ENCODE measurements around the gene C12orf75. TPM values are rescaled to one million over a fixed set of nuclear protein-coding genes. Genes with fewer than 3 reads are reported as not detected.
A peak's percentile ranks its signal among the peaks of the same experiment; 100 is the strongest.

Gene C12orf75
- total RNA-seq, 1 experiment from 2014 or later = 46.0 TPM

DNA sequence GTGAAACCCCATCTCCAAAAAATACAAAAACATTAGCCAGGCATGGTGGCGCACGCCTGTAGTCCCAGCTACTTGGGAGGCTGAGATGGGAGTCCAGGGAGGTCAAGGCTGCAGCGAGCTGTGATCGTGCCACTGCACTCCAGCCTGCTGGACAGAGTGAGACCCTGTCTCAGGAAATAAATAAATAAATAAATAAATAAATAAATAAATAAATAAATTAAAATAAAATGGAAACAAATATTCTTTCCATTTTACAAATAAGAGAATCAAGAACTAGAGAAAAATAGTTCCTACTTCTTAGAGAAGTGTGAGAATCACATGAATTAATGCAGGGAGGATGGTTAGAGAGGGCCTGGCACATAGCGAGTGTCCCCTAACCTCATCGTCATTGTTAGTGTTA is 53.7 kb downstream of the C12orf75 start:
- no peak overlapping the region for H3K27ac ChIP-seq (ENCODE audit: low read depth, low read length, poor library complexity, severe bottlenecking)
- BruUV-seq (replicated peaks) = no TSS peak
- no peaks in the 10 kb centered on the region for H3K36me3 ChIP-seq (ENCODE audit: insufficient read depth, low read length, poor library complexity, severe bottlenecking)
- ChIA-PET POLR2A (ENCODE audit: low non-redundant PET) (no interaction called here), CTCF (no interaction called here)
- no peaks in the 10 kb centered on the region for H3K27me3 ChIP-seq (replicated peaks; ENCODE audit: insufficient read depth, low read depth, low read length, poor library complexity)
- peaks cover 4% of the 10 kb centered on the region for H3K4me1 ChIP-seq (ENCODE audit: insufficient read depth, low read length, poor library complexity, severe bottlenecking)
- intact Hi-C loops (cut with micrococcal nuclease; ENCODE audit: unreplicated experiment) = loop anchor here (5.0 to 10.0 kb wide), 2 partner anchors 147 to 1179 kb away; partner anchors contain the start of gene APPL2
- H3K9me3 ChIP-seq (ENCODE audit: low read depth, low read length, poor library complexity, severe bottlenecking) = no peaks in the 10 kb centered on the region
- no peak overlapping the region for H3K4me3 ChIP-seq (ENCODE audit: low read depth, low read length, poor library complexity, severe bottlenecking)
- TF ChIP-seq, protein P1, sequence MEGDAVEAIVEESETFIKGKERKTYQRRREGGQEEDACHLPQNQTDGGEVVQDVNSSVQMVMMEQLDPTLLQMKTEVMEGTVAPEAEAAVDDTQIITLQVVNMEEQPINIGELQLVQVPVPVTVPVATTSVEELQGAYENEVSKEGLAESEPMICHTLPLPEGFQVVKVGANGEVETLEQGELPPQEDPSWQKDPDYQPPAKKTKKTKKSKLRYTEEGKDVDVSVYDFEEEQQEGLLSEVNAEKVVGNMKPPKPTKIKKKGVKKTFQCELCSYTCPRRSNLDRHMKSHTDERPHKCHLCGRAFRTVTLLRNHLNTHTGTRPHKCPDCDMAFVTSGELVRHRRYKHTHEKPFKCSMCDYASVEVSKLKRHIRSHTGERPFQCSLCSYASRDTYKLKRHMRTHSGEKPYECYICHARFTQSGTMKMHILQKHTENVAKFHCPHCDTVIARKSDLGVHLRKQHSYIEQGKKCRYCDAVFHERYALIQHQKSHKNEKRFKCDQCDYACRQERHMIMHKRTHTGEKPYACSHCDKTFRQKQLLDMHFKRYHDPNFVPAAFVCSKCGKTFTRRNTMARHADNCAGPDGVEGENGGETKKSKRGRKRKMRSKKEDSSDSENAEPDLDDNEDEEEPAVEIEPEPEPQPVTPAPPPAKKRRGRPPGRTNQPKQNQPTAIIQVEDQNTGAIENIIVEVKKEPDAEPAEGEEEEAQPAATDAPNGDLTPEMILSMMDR (conservative IDR thresholded peaks at IDR 0.05; ENCODE audit: low read depth, low read length) = no peak
- no peak for TF ChIP-seq EZH2 (IDR thresholded peaks at IDR 0.05; ENCODE audit: borderline replicate concordance, low read depth, low read length, poor library complexity, severe bottlenecking)
- no peak for DNase-seq (ENCODE audit: low spot score)

DNA sequence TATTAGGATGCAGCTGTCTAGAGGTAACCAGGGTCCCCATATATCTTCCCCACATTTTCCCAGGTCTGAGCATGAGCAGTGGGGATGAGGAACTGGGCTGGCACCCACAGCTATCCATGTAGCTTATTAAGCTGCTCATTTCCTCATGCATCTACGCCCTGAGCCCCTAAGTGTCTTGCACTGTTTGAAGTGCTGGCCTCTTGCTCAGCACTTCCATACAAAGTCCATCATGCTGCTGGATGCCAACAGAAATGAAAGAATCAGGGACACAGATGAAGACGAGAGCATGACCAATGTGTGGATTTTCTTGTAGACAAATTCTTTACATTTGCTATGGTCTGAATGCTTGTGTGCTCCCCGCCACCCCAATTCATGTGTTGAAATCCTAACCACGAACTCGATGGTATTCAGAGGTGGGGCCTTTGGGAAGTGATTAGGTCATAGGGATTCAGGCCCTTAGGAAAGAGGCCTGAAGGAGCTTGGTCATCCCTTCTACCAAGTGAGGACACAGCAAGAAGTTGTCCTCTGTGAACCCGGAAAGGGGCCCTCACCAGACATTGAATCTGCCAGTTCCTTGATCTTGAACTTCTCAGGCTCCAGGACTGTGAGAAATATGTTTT is 54.5 kb downstream of the C12orf75 start:
- H3K27ac ChIP-seq (ENCODE audit: low read depth, low read length, poor library complexity, severe bottlenecking) = no peak overlapping the region
- no peak for DNase-seq (ENCODE audit: low spot score)
- no peaks in the 10 kb centered on the region for H3K9me3 ChIP-seq (ENCODE audit: low read depth, low read length, poor library complexity, severe bottlenecking)
- ChIA-PET CTCF (no interaction called here), POLR2A (ENCODE audit: low non-redundant PET) (no interaction called here)
- intact Hi-C loops (cut with micrococcal nuclease; ENCODE audit: unreplicated experiment) = loop anchor here (5.0 to 10.0 kb wide), 2 partner anchors 148 to 1180 kb away; partner anchors contain the start of gene APPL2
- H3K4me1 ChIP-seq (ENCODE audit: insufficient read depth, low read length, poor library complexity, severe bottlenecking) = peaks cover 4% of the 10 kb centered on the region
- no peak for TF ChIP-seq EZH2 (IDR thresholded peaks at IDR 0.05; ENCODE audit: borderline replicate concordance, low read depth, low read length, poor library complexity, severe bottlenecking)
- no TSS peak for BruUV-seq (replicated peaks)
- no peaks in the 10 kb centered on the region for H3K36me3 ChIP-seq (ENCODE audit: insufficient read depth, low read length, poor library complexity, severe bottlenecking)
- no peak overlapping the region for H3K4me3 ChIP-seq (ENCODE audit: low read depth, low read length, poor library complexity, severe bottlenecking)
- H3K27me3 ChIP-seq (replicated peaks; ENCODE audit: insufficient read depth, low read depth, low read length, poor library complexity) = no peaks in the 10 kb centered on the region

DNA sequence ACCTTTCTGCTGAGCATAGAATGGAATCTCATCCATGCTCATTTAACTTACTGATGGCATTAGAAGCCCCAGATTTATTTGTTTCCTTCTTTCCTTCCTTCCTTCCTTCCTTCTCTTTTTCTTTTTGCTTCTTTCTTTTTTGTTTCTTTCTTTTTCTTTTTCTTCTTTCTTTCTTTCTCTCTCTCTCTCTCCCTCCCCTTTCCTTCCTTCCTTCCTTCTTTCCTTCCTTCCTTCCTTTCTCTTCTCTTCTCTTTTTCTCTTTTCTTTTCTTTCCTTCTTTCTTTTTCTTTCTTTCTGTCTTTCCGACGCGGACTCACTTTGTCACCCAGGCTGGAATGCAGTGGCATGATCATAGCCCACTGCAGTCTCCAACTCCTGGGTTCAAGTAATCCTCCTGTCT is 55.9 kb downstream of the C12orf75 start:
- DNase-seq (ENCODE audit: low spot score) = peak; percentile 33
- no peak overlapping the region for H3K27ac ChIP-seq (ENCODE audit: low read depth, low read length, poor library complexity, severe bottlenecking)
- no peaks in the 10 kb centered on the region for H3K9me3 ChIP-seq (ENCODE audit: low read depth, low read length, poor library complexity, severe bottlenecking)
- peaks cover 4% of the 10 kb centered on the region for H3K4me1 ChIP-seq (ENCODE audit: insufficient read depth, low read length, poor library complexity, severe bottlenecking)
- no peak overlapping the region for H3K4me3 ChIP-seq (ENCODE audit: low read depth, low read length, poor library complexity, severe bottlenecking)
- ChIA-PET CTCF (no interaction called here), POLR2A (ENCODE audit: low non-redundant PET) (no interaction called here)
- no peaks in the 10 kb centered on the region for H3K27me3 ChIP-seq (replicated peaks; ENCODE audit: insufficient read depth, low read depth, low read length, poor library complexity)
- H3K36me3 ChIP-seq (ENCODE audit: insufficient read depth, low read length, poor library complexity, severe bottlenecking) = no peaks in the 10 kb centered on the region
- BruUV-seq (replicated peaks) = no TSS peak
- TF ChIP-seq, protein P1 (conservative IDR thresholded peaks at IDR 0.05; ENCODE audit: low read depth, low read length) = no peak
- TF ChIP-seq EZH2 (IDR thresholded peaks at IDR 0.05; ENCODE audit: borderline replicate concordance, low read depth, low read length, poor library complexity, severe bottlenecking) = no peak
- intact Hi-C loops (cut with micrococcal nuclease; ENCODE audit: unreplicated experiment) = loop anchor here (10.0 kb wide), 1 partner anchor 1182 kb away; no protein-coding TSS in a partner anchor

DNA sequence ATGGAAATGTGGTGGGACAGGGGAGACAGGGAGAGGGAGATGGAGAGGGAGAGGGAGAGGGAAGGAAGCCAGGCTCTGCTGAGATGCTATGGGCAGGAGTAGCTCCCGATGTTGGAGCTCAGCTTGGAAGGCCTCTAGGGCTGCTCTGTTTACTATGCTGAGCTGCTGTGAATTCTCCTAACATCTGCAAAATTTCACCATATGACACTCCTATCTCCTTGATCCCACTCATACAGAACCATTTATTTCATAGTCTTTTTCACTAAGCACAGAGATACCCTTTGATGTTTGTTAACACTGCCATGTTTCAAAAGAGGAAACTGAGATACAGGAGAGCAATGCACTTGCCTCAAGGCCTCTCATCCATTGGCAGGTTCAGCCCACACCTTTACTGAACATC is 60.7 kb downstream of the C12orf75 start:
- TF ChIP-seq EZH2 (IDR thresholded peaks at IDR 0.05; ENCODE audit: borderline replicate concordance, low read depth, low read length, poor library complexity, severe bottlenecking) = no peak
- TF ChIP-seq, protein P1 (conservative IDR thresholded peaks at IDR 0.05; ENCODE audit: low read depth, low read length) = no peak
- H3K27ac ChIP-seq (ENCODE audit: low read depth, low read length, poor library complexity, severe bottlenecking) = no peak overlapping the region
- no peaks in the 10 kb centered on the region for H3K36me3 ChIP-seq (ENCODE audit: insufficient read depth, low read length, poor library complexity, severe bottlenecking)
- DNase-seq (ENCODE audit: low spot score) = no peak
- BruUV-seq (replicated peaks) = no TSS peak
- no peak overlapping the region for H3K4me3 ChIP-seq (ENCODE audit: low read depth, low read length, poor library complexity, severe bottlenecking)
- ChIA-PET POLR2A (ENCODE audit: low non-redundant PET) (no interaction called here), CTCF (no interaction called here)
- no peaks in the 10 kb centered on the region for H3K27me3 ChIP-seq (replicated peaks; ENCODE audit: insufficient read depth, low read depth, low read length, poor library complexity)
- H3K9me3 ChIP-seq (ENCODE audit: low read depth, low read length, poor library complexity, severe bottlenecking) = no peaks in the 10 kb centered on the region
- intact Hi-C loops (cut with micrococcal nuclease; ENCODE audit: unreplicated experiment) = no loop called here
- no peaks in the 10 kb centered on the region for H3K4me1 ChIP-seq (ENCODE audit: insufficient read depth, low read length, poor library complexity, severe bottlenecking)

Measured in A673 (cell line).